Bronchial epithelial cell (primary cell): ENCODE measurements around the gene WNT5A. TPM values are rescaled to one million over a fixed set of nuclear protein-coding genes. Genes with fewer than 3 reads are reported as not detected.
A peak's percentile ranks its signal among the peaks of the same experiment; 100 is the strongest.

Experiments
- DNase-seq: peaks from one replicate; pipeline ENCODE4 v3.0.0-alpha.2; 2010; ENCODE audit warnings: low read depth
- FAIRE-seq: peaks from 2 replicates; lab custom pipeline; 2011; peaks lifted over from hg19 to GRCh38; lab: Jason Lieb, UNC
- H3K27me3 ChIP-seq: 2 replicates; pipeline ENCODE4 v1.5.1; 2011; ENCODE audit warnings: low read length; ENCODE audit not compliant: control insufficient read depth, insufficient read depth
- H3K36me3 ChIP-seq: 2 replicates; pipeline ENCODE4 v1.5.1; 2011; ENCODE audit warnings: low read length; ENCODE audit not compliant: control insufficient read depth, insufficient read depth
- H3K4me3 ChIP-seq: 2 replicates; pipeline ENCODE4 v1.5.1; 2011; ENCODE audit warnings: mild to moderate bottlenecking, low read depth, low read length, control low read depth
- CTCF ChIP-seq: IDR thresholded peaks from 2 replicates; pipeline ENCODE4 v1.5.1; 2011; ENCODE audit warnings: mild to moderate bottlenecking, moderate library complexity, low read length, control low read depth, inconsistent platforms; ENCODE audit not compliant: insufficient read depth, severe bottlenecking
- total RNA-seq: library from RNA; depleted of rRNA; stranded (reverse); fragments of >200 nt; gene quantifications from 2 replicates; pipeline ENCODE4 v1.2.1, GENCODE V29; 2014

WNT5A gene
- total RNA-seq, 1 donor from 2014 or later, result 3.9 TPM

GRCh38 chr3:55488398-55489055 lies 1.4 kb upstream of the WNT5A start:
- no peak for FAIRE-seq
- TF ChIP-seq CTCF, result no peak

GRCh38 chr3:55487381-55488241 lies 505 bp upstream of the WNT5A start:
- no peak for FAIRE-seq
- Histone ChIP-seq H3K4me3 (peak overlapping the region; percentile 49), H3K36me3 (no peaks in the 10 kb centered on the region), H3K27me3 (no peaks in the 10 kb centered on the region)
- DNase-seq, result no peak
- TF ChIP-seq CTCF, result no peak

More at GRCh38 chr3:55488398-55489055, 1.4 kb upstream of the WNT5A start:
- Histone ChIP-seq H3K4me3 (peak overlapping the region; percentile 49), H3K36me3 (no peaks in the 10 kb centered on the region), H3K27me3 (no peaks in the 10 kb centered on the region)
- peak; percentile 42 for DNase-seq

GRCh38 chr3:55486101-55486856 lies 827 bp downstream of the WNT5A start:
- no peak for DNase-seq

GRCh38 chr3:55484801-55485791 lies 2.0 kb downstream of the WNT5A start:
- no peak for DNase-seq
- peaks cover 4% of the 10 kb centered on the region for H3K27me3 ChIP-seq
- H3K36me3 ChIP-seq, result no peaks in the 10 kb centered on the region

More at GRCh38 chr3:55486101-55486856, 827 bp downstream of the WNT5A start:
- peak overlapping the region; percentile 49 for H3K4me3 ChIP-seq
- H3K27me3 ChIP-seq, result peaks cover 4% of the 10 kb centered on the region
- H3K36me3 ChIP-seq, result no peaks in the 10 kb centered on the region
- TF ChIP-seq CTCF, result no peak
- FAIRE-seq, result no peak

More at GRCh38 chr3:55484801-55485791, 2.0 kb downstream of the WNT5A start:
- no peak for FAIRE-seq
- peak overlapping the region; percentile 49 for H3K4me3 ChIP-seq
- TF ChIP-seq CTCF, result peak; percentile 73
